K562 (cell line): ENCODE measurements around the gene CNKSR1. TPM values are rescaled to one million over a fixed set of nuclear protein-coding genes. Genes with fewer than 3 reads are reported as not detected.

ENCODE experiments used
- CAMTA2 ChIP-seq: fragments of 250-450 bp; sonication (Bioruptor Pico); conservative IDR thresholded peaks from 2 replicates; pipeline ENCODE4 v1.5.1; 2022
- CHCHD3 ChIP-seq: fragments of 250-450 bp; sonication (Bioruptor Pico); IDR thresholded peaks from 2 replicates; pipeline ENCODE4 v2.1.2; 2022; ENCODE audit warnings: mild to moderate bottlenecking
- ETV1 ChIP-seq: fragments of 450-650 bp; conservative IDR thresholded peaks from 2 replicates; pipeline ENCODE4 v1.6.1; 2016; ENCODE audit warnings: missing genetic modification characterization, control low read depth, low read depth, missing compliant biosample characterization
- ILK ChIP-seq: fragments of 450-650 bp; IDR thresholded peaks from 2 replicates; pipeline ENCODE4 v1.6.1; 2016; ENCODE audit warnings: missing genetic modification characterization, low read depth, mild to moderate bottlenecking, missing compliant biosample characterization, moderate library complexity, borderline replicate concordance
- IRF2 ChIP-seq: sonication (generic); formaldehyde crosslinking; IDR thresholded peaks from 2 replicates; pipeline ENCODE4 v1.8.1; 2022; ENCODE audit warnings: mild to moderate bottlenecking, missing genetic modification reagents
- SAP30 ChIP-seq: fragments of 200-600 bp; sonication (generic); IDR thresholded peaks from 2 replicates; pipeline ENCODE4 v1.6.1; 2012; ENCODE audit warnings: borderline replicate concordance, low read depth, mild to moderate bottlenecking, moderate library complexity, low read length, control low read depth, inconsistent platforms; ENCODE audit not compliant: insufficient read depth, poor library complexity, severe bottlenecking
- SIRT6 ChIP-seq: IDR thresholded peaks from one replicate; pipeline ENCODE4 v1.6.1; 2012; ENCODE audit warnings: low read depth, mild to moderate bottlenecking, control low read depth, inconsistent platforms, low read length, moderate library complexity
- ZNF165 ChIP-seq: fragments of 250-450 bp; sonication (Bioruptor Pico); IDR thresholded peaks from 2 replicates; pipeline ENCODE4 v1.4.0; 2020; ENCODE audit warnings: borderline replicate concordance
- ZNF354B ChIP-seq: fragments of 250-450 bp; sonication (Bioruptor Pico); IDR thresholded peaks from 2 replicates; pipeline ENCODE4 v1.4.0; 2020
- polyA plus RNA-seq, 8 experiments: library from polyadenylated mRNA; depleted of rRNA in 4 of 8; stranded (reverse) in 5 of 8; unstranded in 3 of 8; fragments of >200 nt; fragmentation: Nextera tagmentation in 2 of 8; fragmentation: Illumina TruSeq in 1 of 8; extraction: Ambion mirVana in 2 of 8; extraction: Trizol in 1 of 8; gene quantifications; 2 replicates each; pipeline versions ENCODE4 v1.2.1 to v1.2.3, GENCODE V29; 2011 to 2014; ENCODE audit warnings: inconsistent platforms in 1 of 8, missing spikeins in 1 of 8
- total RNA-seq, 7 experiments: library from RNA; depleted of rRNA in 6 of 7; stranded (reverse); fragments of >200 nt in 6 of 7; fragmentation: Illumina TruSeq in 2 of 7; extraction: Trizol in 2 of 7; gene quantifications; 2 replicates each; pipeline versions ENCODE4 v1.2.1 to v1.2.3, GENCODE V29; 2011 to 2021; ENCODE audit warnings: low replicate concordance in 1 of 7
- TF ChIP-seq, protein P1 (sequence below): fragments of 250-450 bp; sonication (Bioruptor Pico); IDR thresholded peaks from 2 replicates; pipeline ENCODE4 v1.5.0; 2021
- TF ChIP-seq, protein P2 (sequence below): sonication (generic); formaldehyde crosslinking; IDR thresholded peaks from 2 replicates; pipeline ENCODE4 v1.8.0; 2022; ENCODE audit warnings: missing genetic modification reagents, mild to moderate bottlenecking, moderate library complexity, borderline replicate concordance

Gene CNKSR1
- total and polyA plus RNA-seq, 9 of the 15 experiments (the other 6 are each of a cell fraction or from before 2014, with no cell fraction given): 0.03 to 2.8 (median 1.1) TPM

DNA sequence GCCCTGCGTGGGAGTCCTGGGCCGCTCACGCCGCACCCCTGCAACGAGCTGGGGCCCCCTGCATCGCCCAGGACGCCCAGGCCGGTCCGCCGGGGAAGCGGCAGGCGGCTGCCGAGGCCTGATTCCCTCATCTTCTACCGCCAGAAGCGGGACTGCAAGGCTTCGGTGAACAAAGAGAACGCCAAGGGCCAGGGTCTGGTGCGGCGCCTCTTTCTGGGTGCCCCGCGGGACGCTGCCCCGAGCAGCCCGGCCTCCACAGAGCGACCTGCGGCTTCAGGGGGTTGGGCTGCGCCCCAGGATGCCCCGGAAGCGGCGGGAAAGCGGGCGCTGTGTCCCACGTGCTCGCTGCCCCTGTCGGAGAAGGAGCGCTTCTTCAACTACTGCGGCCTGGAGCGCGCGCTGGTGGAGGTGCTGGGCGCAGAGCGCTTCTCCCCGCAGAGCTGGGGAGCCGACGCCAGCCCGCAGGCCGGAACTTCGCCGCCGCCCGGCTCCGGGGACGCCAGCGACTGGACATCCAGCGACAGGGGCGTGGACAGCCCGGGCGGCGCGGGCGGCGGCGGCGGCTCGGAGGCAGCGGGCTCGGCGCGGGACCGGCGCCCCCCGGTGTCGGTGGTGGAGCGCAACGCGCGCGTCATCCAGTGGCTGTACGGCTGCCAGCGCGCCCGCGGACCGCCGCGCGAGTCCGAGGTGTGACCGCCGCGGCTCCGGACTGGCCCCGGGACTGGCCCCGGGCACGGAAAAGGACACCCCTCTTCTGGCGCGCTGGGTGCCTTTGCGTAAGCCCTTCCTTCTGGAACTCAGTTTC is 15.7 kb upstream of the CNKSR1 start (continued):
- TF ChIP-seq ETV1 (tag) (peak; percentile 78), SAP30 (no peak), ZNF165 (no peak), IRF2 (CRISPR knock-in tag) (no peak), SIRT6 (no peak), CAMTA2 (CRISPR knock-in tag) (no peak), ILK (tag) (no peak), ZNF354B (no peak), CHCHD3 (CRISPR knock-in tag) (no peak)
- TF ChIP-seq, protein P1, sequence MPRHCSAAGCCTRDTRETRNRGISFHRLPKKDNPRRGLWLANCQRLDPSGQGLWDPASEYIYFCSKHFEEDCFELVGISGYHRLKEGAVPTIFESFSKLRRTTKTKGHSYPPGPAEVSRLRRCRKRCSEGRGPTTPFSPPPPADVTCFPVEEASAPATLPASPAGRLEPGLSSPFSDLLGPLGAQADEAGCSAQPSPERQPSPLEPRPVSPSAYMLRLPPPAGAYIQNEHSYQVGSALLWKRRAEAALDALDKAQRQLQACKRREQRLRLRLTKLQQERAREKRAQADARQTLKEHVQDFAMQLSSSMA: no peak
- TF ChIP-seq, protein P2, sequence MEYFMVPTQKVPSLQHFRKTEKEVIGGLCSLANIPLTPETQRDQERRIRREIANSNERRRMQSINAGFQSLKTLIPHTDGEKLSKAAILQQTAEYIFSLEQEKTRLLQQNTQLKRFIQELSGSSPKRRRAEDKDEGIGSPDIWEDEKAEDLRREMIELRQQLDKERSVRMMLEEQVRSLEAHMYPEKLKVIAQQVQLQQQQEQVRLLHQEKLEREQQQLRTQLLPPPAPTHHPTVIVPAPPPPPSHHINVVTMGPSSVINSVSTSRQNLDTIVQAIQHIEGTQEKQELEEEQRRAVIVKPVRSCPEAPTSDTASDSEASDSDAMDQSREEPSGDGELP (CRISPR knock-in tag): peak; percentile 73; the same call in 1 of the 2 replicates
